Stimulated activated CD8-positive, alpha-beta memory T cell treated with anti-CD3 and anti-CD28 coated beads, Interleukin-12 subunit alpha, Interleukin-12 subunit beta, amount 100 ng/mL, for 4 hours (primary cell): ENCODE results near the gene LRBA.

Experiments used
- DNase-seq: peaks from one replicate; pipeline ENCODE4 v3.0.0-alpha.2; 2020; ENCODE audit warnings: low read depth

LRBA gene

GRCh38 chr4:150242820-150243458 lies 772.1 kb downstream of the LRBA start:
- DNase-seq, result no peak

- DNase-seq, result no peak
Measured at GRCh38 chr4:150240011-150240410, 775.1 kb downstream of the LRBA start.

GRCh38 chr4:150238591-150238990 lies 776.5 kb downstream of the LRBA start:
- no peak for DNase-seq

GRCh38 chr4:150237110-150237872 lies 777.8 kb downstream of the LRBA start:
- DNase-seq, result no peak

GRCh38 chr4:150236626-150237025 lies 778.5 kb downstream of the LRBA start:
- no peak for DNase-seq

- DNase-seq, result no peak
Measured at GRCh38 chr4:150235808-150236271, 779.2 kb downstream of the LRBA start.

- no peak for DNase-seq
Measured at GRCh38 chr4:150235317-150235716, 779.8 kb downstream of the LRBA start.

GRCh38 chr4:150234246-150234645 lies 780.8 kb downstream of the LRBA start:
- DNase-seq, result no peak

GRCh38 chr4:150232029-150232428 lies 783.1 kb downstream of the LRBA start:
- no peak for DNase-seq

- DNase-seq, result no peak
Measured at GRCh38 chr4:150231107-150231770, 783.8 kb downstream of the LRBA start.

GRCh38 chr4:150230561-150230960 lies 784.5 kb downstream of the LRBA start:
- no peak for DNase-seq

GRCh38 chr4:150229520-150229919 lies 785.6 kb downstream of the LRBA start:
- no peak for DNase-seq

GRCh38 chr4:150224896-150225591 lies 790.0 kb downstream of the LRBA start:
- DNase-seq, result no peak

- DNase-seq, result no peak
Measured at GRCh38 chr4:150219841-150220240, 795.2 kb downstream of the LRBA start.

- no peak for DNase-seq
Measured at GRCh38 chr4:150218447-150218846, 796.6 kb downstream of the LRBA start.

GRCh38 chr4:150217808-150218207 lies 797.3 kb downstream of the LRBA start:
- no peak for DNase-seq

- DNase-seq, result no peak
Measured at GRCh38 chr4:150217192-150217591, 797.9 kb downstream of the LRBA start.

- DNase-seq, result no peak
Measured at GRCh38 chr4:150216726-150217125, 798.4 kb downstream of the LRBA start.

- no peak for DNase-seq
Measured at GRCh38 chr4:150215601-150216000, 799.5 kb downstream of the LRBA start.
